GDM1 (cell line): Measurements from ENCODE around the gene SMPD3.
"Not testable (repeated sequence)": the region's sequence is repeated elsewhere in the genome, so short reads cannot be mapped to it uniquely, and the experiment has no call there.

Source experiments
- DNase-seq: peaks from one replicate; lab custom pipeline; 2025; lab: John Stamatoyannopoulos, UW

The SMPD3 gene

DNA sequence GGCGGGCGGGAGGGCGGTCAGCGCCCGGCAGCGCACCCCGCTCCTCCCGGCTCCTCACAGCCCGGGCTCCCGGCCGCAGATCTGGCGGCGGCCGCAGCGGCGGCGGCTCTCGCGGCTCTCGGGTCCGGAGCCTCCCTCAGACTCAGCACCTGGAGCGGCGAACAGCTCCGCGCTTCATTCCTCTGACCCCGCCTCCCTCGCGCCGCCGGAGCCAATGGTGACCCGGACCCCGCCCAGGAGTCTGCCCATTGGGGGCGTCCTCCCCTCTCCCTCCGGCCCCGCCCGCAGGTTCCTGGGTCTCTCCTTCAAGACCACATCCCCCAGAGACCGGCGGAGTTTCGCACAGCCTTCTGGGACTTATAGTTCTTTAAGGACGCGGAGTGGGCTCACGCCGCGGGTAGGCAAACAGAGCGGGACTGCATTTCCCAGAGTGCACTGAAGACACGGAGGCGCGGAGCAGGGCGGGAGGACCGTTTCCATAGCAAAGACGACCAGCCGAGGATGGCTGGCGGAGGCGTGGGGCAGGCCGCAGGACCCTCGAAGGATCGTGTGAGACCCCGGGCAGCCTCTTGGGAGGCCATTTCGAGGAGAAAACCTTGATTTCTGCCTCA is at the start of gene SMPD3:
Gene SMPD3 (minus strand): TSS at position 149 of the 611 bp plus-strand sequence. CDS start 76,327 bp downstream, outside the sequence.
- peak; percentile 91 for DNase-seq

DNA sequence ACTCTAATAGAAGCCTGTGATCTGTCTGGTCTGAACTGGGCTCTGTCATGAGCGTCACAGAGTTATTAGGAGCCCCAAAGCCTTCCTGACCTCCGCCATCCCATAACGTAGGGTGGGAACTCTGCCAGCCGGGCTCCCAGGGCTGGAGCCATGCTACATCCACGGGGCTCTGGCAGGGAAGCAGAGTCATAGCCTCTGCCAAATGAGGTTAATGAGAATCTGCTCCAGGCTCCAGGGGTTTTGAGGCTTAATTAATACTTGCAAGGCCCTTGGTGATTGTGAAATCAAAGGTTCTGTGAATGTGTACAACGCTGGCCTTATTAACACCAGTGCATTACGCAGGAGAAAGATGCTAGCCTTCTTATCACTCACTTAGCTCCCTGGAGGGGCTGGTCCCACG is 48.4 kb upstream of the SMPD3 start:
- no peak for DNase-seq

DNA sequence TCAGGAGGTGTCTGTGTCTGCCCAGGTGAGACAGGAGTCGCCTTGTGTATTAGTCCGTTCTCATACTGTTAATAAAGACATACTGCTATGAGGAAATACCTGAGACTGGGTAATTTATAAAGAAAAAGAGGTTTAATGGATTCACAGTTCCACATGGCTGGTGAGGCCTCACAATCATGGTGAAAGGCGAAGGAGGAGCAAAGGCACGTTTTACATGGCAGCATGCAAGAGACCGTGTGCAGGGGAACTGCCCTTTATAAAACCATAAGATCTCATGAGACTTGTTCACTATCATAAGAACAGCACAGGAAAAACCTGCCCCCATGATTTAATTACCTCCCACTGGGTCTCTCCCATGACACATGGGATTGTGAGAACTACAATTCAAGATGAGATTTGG is 46.0 kb upstream of the SMPD3 start:
- not testable (repeated sequence) for DNase-seq

DNA sequence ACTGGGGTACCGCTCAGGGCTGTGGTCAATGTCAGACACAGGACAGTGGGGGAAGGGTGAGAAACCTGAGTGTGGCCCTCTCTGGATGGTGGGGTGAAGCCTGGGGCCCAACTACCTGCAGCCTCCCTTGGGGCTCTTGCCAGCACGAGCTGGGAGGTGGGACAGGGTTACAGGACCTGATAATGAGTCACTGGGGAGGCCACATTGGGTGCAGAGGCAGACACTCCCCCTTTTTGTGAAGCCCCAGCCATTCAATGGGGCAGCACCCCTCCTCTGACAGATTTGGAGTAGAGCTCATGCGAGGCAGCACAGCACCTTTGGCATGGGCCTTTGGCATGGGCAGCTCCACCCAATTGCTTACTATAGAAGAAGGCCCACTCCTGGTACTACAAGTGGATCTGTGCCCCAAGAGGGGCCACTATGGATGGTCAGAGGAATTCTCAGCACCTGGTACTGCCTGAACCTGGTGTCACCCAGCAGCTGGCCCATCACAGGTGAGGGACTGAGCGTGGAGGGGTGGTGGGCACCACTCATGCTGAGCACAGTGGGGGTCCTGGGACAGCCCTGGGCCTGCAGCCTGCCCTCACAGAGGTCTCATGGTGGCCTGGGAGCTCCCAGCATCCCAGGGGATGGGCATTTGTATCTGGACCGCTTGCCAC is 45.2 kb upstream of the SMPD3 start:
- no peak for DNase-seq

DNA sequence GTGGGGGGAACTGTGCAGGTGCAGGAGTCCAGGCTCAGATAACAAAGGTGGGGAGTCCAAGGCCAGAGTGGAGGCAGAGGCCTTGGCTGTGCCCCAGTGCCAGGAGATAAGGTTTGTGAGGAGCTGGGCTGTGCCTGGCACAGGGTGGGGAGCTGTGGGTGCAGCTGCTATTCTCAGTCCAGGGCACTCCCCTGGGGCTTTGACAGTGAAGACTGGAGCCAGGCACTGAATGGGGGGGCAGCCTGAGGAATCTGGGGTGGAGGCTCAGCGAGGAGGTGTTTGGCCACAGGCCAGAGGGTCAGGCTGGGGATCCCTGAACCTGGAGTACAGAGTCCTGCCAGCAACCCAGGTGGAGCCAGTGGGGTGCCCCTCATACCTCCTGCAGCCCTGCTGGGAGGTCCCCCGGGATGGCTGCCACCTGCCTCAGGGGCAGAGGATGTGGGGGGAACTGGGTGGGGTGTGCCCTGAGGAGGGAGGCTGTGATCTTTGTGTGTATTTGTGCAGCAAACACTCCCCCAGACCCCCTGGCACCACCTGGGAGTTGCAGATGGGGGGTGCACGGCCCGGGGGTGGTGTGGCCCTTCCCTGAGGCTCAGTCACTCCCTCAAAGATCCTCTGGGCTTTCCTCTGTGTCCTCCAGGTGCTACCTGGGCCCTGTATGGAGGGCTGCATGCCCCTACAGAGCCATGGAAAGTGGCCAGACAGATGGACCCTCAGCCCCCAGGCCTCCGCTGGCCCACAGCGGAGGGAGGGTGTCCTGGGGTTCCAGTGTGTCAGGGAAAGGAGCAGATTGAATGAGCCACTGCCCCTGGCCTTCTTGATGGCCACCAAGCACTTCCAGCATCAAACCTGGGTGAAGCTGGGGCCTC is 44.5 kb upstream of the SMPD3 start:
- DNase-seq: no peak

DNA sequence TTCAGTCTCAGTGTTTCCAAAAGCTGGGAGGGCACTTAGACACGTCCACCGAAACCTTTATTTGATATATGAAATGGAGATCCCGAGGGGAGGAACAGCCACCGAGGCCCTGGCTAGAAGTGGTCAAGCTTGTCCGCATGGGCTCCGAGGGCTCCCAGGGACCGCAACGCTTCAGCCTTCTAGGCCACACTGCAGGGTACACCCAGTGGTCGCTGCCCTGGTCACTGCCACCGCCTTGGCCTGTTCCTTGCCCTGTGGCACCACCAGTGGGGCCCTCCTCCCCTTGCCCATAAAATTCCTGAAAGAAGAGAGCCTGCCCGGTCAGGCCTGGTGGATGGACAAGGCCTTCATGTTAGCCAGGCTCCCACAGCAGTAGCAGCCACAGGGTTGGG is 43.8 kb upstream of the SMPD3 start:
- no peak for DNase-seq

DNA sequence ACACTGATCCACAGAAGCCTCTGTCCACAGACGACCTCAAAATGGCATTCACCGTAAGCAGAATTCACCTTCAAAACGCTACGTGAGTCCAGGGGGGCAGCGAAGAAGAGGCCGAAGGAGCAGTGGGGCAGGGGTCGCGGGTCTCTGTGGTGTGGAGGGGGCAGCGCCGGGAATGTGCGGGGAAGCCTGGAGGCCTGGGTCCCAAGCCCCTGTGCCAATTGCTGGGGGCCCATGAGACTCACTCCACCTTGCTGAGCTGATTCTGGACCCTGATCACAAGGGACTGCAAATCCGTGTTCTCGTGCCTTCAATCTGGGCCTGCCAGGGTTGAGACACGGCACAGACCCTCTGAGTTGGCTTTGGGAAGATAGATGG is 43.3 kb upstream of the SMPD3 start:
- DNase-seq: no peak

DNA sequence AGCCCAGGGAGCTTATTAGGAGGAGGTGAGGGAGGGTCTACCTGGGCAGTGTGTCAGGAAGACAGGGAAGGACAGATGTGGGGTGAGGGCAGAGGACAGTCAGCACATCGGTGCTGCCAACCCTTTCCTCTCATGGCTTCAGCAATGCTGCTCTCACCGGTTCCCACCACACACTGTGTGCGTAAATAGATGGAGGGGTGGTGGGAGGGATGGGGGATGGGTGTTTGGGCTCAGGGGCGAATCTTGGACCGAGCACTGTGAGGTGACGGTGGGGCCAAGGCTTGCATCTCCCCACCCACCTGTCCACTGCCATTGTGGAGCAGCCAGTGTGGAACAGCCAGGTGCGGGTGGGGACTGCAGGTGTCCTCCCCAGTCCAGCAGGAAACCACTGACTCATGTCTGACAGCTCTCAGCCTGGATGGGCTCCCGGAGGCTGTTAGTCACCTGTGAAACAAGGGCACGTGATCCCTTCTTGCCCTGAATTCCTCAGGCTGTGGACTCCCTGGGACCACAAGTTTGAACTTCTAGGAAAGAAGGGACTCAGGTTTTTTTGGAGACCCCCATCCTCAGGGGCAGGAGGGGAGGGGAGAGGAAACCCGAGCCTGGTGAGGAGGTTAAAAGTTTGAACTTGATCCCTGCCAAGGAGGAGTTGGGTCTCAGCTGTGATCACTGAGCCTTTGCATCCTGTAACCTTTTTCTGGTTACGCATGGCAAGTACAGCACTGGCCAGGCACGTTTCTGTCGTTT is 42.7 kb upstream of the SMPD3 start:
- DNase-seq: no peak

DNA sequence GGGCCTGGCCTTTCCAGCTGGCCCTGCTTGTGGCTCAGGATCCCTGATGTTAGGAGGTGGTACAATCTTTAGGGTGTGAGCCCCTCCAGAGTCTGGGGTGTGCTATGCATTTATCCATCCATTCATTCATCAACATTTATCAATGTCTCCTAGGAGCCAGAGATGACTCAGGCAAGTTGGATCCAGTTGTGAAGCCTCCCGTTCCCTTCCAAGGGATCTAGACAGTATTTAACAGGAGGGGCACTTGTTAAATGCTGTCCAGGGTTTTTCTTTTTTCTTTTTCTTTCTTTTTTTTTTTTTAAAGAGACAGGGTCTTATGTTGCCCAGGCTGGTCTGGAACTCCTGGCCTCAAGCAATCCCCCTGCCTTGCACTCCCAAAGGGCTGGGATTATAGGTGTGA is 42.0 kb upstream of the SMPD3 start:
- DNase-seq: no peak

DNA sequence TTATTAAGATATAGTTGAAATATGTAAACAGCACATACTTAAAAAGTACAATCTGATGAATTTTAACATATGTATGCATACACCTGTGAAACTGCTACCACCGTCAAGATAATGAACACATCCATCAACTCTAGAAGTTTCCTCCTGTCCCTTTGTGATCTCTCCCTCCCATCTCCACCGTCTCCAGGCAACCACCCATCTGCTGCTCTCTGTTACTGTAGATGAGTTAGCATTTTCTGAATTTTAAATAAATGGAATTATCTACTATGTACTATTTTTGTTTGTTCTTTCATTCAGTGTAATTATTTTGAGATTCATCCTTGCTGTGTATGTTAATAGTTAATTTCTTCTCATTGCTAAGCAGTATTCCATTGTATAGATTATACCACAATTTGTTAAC is 40.2 kb upstream of the SMPD3 start:
- no peak for DNase-seq

DNA sequence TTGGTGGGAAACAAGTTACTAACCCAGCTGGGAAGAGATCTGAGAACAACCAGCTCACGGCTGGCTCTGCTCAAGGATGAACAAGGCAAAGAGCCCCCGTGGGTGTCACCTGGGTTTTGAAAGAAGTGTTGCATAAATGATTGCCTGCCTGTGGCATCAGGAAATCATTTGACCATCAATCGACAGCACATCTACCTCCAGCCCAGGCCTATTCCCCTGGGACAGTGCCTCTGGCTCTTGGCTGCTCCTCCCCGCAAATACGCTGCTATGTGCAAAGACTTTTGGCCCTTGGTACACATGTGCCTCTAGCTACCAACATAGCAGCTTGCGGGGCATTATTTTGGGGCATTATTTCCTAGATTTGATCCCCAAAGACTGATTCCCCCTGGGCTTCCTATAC is 39.4 kb upstream of the SMPD3 start:
- DNase-seq: no peak

DNA sequence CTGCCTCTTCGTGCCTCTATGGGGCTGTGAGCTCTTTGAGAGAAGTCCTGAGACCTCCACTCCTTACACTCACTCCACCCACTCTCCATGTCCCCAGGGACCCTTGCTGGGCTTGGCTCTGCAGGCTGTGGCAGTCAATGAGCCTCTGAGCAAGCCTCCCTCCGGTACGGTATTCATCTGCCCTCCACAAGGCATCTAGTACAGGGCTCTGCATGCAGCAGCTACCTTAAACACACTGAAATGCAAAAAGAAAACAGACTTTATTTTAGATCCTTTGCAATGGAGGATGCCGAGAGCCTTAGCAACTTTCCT is 38.9 kb upstream of the SMPD3 start:
- DNase-seq: no peak

DNA sequence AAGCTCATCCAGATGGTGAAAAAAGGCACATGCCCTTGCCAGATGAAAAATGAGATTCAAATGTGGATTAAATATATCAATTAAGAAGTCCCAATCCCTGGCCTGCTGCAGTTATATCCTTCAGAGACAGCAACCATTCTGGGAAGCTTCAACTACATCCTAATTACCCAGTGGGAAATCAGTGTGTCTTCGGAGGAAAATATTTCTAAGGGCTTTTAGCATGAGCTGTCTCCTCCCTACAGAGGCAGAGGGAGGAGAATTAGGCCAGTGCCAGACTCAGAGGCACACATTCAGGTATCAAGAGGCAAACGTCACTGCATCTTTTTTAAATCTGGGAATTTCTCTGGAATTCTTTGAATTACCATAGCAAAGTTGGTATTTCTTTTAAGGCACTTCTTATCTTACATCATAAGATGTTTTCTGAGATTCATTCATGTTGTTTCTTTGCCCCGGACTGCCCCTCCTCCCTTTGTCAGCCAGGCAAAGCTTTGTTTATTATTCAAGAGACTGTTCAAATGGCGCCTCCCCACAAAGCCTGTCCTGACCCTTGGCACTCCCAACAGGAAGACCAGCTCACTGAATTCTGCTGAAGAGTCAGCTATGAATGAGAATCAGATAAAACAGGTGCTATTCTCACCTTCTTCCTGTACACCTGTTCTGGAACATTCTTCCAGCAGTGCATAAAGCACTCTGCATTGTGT is 38.3 kb upstream of the SMPD3 start:
- DNase-seq: no peak

DNA sequence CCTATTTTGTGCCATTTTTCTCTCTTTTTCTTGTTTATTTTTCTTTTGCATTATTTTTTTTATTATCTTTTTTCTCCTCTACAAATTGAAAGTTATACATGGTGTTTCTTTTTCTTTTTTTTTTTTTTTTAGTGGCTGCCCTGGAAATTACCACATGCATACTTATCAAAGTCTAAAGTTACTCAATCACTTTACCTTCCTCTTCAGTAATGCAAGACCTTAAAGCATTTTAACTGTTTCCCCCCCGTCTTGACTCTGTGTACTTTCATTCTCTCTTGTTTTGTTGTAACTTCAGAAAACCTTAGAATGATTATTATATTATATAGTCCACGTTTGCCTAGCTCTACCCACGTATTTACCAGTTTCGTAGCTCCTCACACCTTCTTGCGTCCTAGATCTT is 33.3 kb upstream of the SMPD3 start:
- no peak for DNase-seq

DNA sequence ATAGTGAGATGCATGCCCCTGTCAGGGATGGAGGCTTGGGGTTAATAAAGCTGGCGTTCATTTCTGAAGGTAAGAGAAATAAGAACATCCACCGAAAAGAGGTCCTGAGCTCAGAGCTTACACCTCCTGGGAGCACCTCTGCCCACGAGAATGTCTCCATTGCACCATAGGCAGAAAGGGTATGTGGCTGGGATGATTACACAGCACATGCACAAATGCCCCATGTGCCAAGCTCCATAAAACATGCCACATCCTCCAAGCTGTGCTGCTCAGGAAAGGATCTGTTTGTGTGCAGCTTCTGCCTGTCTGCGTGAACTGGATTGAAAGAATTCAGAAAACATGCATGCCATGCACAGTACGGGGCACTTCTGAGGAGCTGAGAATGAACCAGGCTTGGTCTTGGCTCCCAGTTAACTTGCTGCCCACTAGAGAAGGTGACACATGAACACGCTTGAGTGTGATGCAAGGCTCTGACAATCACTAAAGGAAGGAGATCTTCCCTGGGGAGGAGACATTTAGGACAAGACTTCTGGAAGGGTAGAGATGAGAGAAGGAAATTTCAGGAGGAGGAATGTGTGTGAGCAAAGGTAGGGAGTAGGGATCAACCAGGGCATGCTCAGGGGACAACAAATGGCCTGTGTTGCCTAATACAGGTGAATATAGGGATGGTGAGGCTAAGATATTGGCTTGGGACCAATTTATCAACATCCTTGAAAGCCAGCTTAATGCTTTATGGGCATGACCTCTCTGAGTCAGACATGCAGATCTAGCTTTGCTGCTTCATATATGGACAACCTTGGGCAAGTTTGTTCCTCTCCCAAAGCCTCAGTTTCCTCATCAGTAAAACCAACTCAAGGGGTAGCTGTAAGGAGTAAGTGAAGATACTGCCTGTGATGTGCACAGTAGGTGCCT is 32.0 kb upstream of the SMPD3 start:
- no peak for DNase-seq

DNA sequence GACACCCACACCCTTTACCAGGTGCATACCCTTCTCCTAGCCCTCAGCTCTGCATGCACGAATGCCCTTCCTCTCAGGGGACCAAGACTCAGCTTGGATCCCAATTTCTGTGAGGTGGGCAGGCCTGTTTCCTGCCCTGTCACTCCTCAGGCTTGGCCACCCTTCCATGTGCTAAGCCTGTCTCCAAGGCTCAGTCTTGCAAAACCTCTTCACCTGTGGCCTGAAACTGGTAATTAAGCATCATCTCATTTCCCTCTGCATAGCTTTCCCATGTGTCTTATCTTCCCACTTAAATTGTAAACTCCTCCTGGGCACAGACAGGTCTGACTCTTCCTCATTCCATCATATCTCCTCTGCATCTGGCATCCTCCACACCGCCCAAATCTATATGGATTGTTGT is 31.0 kb upstream of the SMPD3 start:
- DNase-seq: no peak

DNA sequence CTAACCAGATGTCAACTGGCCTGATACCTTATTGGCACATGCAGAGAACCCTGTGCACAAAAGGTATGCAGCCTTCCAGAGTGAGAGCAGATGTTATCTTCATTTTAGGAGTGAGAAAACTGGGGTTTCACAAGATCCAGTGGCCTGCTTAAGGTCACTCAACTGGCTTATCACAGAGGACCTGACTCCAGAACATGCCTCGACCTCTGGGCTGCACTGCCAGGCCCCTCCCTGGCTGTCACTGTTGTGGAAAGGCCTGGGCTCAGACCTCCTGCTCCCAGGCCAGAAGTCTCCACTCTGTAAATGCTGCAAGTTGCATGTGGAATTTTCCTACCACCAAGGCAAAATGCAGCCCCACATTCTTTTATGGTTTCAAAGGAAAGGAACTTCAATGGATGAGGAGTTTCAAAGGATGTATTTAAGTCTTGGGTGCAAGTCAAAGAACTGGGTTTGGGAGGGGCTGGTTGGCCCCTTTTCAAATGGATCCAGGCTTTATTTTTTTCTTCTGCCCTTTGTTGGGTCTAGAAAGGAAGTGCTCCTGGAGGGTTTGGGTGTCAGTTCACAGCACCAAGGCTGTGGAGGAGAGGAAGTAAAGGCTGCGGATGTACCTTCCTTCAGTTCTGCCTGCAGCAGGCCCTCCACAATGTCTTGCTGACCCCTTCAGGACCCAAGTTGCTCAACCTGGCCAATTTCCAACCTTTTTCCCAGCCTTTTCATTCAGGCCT is 30.4 kb upstream of the SMPD3 start:
- DNase-seq: no peak

DNA sequence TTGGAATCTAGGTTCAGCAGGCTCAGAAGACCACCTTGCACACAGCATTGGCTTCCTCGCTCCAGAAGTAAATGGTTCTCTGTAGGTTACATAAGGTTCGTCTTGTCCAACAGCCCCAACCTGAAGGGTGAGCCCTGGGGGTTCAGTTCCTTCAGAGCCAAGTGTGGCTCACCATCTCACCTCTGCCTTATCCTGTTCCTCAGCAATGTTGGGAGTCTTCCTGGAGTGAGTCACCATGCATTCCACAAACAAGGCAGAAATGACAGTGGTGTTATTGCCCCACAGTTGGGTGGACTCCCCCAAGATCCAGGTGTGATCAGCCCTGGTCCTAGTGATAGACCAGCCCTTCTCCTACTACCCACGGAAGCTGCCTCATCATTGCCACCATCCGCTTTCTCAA is 26.8 kb upstream of the SMPD3 start:
- no peak for DNase-seq

DNA sequence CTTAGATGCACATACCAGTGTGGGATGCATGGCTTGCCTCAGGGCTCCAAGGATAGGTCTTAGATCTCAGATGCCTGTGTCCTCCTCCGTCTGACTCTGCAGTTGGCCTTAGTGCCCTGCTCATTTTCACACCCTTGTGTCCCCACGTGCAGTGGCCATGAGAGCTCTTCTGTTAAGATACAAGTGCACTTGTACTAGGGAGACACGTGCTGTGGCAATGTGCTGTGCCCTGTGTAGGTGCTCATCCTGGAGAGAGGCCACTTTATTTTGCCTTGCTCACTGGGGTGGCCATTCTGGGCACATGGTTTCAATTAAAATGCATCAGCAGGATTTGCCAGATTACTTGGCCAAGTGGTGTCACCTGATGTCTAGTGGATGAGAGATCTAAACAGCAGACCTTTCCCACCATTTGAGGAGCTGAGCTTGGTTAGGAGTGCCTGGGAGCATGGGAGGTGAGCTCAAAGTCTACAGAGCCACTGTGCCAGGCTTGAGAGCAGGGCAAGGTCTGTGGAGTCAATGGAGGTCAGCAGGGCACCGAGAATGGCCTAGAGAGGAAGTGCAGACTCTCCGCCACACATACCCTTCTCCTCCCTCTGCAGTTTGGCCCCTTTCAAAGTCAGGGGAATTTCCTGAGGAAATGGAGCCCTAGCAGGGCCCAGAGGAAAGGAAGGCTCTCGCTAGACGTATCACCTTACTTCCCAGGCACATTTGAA is 25.2 kb upstream of the SMPD3 start:
- no peak for DNase-seq

DNA sequence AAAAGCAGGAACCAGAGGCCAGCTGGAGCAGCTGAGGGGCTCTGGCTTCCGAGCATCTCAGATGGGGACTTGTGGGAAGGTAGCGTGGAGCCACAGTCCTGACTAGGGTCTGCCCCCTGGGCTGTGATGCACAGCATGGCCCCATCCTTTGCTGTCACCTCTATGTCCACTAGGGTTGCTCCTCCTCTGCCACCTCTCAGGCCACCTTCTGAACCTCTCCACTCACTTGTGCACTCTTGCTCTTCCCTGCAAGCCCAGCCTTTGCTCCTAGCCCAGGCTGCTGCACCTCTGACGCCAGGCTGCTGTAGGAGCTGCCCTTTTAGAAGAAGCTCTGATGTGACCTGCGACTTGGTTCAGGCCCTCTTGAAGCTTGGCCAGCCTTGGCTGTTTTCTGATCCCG is 24.3 kb upstream of the SMPD3 start:
- DNase-seq: no peak
